22Rv1 (cell line): Measurements from ENCODE around the gene ISOC2.

Experiments used
- H3K27ac ChIP-seq: fragments of 450-650 bp; 2 replicates; pipeline ENCODE4 v1.5.1; 2017
- ZFX ChIP-seq: fragments of 450-650 bp; IDR thresholded peaks from 2 replicates; pipeline ENCODE4 v1.6.1; 2017; ENCODE audit warnings: antibody characterized with exemption, borderline replicate concordance
- TF ChIP-seq, protein P1 (sequence below): fragments of 450-650 bp; IDR thresholded peaks from 2 replicates; pipeline ENCODE4 v1.5.1; 2017; ENCODE audit warnings: mild to moderate bottlenecking

Gene ISOC2

DNA sequence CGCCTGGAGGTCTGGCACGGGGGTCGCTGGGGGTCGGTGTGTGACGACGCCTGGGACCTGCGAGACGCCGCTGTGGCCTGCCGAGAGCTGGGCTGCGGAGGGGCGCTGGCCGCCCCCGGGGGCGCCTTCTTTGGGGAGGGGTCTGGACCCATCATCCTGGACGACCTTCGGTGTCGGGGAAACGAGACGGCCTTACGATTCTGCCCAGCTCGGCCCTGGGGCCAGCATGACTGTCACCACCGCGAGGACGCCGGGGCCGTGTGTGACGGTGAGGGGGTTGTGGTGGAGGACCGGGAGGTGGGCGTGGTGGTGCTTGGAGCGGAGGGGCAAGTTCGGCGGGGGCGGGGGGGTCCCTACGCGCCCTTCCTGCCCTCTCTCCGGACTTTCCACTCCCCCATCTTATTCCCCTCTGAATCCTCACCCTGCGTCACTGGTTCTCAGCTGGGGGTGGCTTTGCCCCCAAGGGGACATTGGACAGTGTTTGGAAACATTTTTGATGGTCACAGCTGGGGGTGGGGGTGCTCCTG is 32.3 kb upstream of the ISOC2 start:
- no peak overlapping the region for H3K27ac ChIP-seq
- no peak for TF ChIP-seq ZFX
- TF ChIP-seq, protein P1, sequence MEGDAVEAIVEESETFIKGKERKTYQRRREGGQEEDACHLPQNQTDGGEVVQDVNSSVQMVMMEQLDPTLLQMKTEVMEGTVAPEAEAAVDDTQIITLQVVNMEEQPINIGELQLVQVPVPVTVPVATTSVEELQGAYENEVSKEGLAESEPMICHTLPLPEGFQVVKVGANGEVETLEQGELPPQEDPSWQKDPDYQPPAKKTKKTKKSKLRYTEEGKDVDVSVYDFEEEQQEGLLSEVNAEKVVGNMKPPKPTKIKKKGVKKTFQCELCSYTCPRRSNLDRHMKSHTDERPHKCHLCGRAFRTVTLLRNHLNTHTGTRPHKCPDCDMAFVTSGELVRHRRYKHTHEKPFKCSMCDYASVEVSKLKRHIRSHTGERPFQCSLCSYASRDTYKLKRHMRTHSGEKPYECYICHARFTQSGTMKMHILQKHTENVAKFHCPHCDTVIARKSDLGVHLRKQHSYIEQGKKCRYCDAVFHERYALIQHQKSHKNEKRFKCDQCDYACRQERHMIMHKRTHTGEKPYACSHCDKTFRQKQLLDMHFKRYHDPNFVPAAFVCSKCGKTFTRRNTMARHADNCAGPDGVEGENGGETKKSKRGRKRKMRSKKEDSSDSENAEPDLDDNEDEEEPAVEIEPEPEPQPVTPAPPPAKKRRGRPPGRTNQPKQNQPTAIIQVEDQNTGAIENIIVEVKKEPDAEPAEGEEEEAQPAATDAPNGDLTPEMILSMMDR: no peak

DNA sequence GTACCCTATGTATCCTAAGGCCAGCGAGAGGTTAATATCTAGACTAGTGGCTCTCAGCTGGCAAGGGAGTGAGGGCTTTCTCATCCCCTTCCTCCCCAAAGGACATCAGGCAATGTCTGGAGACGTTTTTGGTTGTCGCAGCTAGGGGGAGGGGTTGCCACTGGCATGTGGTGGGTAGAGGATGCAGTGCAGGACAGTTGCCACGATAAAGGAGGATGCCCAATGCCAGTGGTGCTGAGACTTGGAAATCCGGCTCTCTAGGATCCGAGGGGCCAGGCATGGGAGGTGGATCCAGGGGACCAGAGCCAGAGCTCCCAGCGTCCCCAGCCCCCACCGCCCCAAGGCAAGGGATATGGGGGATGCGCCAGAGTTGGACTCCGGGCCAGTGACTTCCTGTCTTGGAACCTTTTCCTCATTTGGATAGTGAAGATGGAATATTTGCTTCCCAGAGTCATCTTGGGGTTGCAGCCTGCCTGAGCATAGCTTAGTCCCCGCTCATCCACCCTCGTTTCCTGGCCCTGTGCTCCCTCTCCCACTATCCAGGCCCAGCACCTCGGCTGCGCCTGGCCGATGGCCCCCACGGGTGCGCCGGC is 31.7 kb upstream of the ISOC2 start:
- H3K27ac ChIP-seq: no peak overlapping the region
- TF ChIP-seq, protein P1: no peak
- no peak for TF ChIP-seq ZFX

DNA sequence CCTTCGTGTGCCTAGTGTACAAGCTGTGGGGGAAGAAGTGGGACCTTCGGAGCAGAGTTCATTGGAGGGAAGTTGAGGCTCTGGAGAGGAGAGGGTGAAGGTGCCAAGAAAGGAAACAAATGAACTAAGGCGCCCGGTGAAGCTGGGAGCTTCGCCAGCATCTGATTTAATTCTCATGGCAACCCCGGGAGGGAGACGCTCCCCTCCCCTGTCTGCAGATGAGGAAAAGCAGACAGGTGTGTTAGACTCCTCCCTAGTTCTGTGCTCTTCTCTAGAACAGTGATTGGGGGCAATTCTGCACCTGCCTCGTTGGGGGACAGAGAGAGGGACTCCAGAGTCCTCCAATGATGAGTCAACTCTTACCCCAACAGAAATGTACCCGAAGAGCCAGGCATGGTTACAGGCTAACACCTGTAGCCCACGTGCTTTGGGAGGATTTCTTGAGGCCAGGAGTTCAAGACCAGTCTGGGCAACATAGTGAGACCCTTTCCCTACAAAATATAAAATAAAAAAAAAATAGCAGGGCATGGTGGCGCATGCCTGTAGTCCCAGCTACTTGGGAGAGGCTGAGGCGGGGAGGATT is 31.0 kb upstream of the ISOC2 start:
- no peak overlapping the region for H3K27ac ChIP-seq
- TF ChIP-seq ZFX: no peak
- TF ChIP-seq, protein P1: no peak

DNA sequence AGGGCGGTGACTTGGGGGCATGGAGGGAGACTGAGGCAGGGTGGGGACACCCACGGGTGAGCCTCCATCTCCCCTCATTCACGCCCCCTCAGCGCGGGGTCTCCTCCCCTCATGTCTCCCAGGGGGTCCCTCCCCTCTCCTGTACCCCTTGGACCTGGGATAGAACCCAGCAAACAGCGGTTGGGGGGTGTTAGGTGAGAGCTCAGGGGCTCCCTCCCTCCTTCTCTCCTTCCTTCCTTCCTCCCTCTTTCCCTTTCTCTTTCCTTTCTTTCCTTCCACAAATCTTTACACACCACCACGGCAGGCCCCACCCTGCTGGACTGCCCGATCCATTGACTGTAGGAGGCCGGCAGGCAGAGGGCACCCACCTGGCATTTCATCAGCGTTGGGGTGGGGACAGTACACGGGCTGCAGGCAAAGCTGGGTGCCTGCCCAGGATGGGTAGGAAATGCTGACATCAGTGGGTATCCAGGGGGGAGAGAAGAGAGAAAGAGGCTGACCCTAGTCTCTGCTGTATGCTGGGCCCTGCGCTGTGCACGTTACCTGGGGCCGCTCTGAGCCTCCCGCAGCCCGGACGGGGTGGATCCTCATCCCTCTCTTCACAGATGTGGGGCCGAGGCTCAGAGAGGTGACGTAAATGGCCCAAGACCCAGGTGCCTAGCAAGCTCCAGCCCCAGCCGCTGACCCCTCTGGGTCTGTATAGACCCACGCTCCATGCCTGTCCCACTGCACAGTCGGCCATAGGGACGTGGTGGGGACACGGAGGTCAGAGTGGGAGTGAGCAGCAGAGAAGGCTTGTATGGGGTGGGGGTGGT is 30.3 kb upstream of the ISOC2 start:
- H3K27ac ChIP-seq: peak overlapping the region; percentile 54
- TF ChIP-seq ZFX: no peak
- TF ChIP-seq, protein P1: no peak

DNA sequence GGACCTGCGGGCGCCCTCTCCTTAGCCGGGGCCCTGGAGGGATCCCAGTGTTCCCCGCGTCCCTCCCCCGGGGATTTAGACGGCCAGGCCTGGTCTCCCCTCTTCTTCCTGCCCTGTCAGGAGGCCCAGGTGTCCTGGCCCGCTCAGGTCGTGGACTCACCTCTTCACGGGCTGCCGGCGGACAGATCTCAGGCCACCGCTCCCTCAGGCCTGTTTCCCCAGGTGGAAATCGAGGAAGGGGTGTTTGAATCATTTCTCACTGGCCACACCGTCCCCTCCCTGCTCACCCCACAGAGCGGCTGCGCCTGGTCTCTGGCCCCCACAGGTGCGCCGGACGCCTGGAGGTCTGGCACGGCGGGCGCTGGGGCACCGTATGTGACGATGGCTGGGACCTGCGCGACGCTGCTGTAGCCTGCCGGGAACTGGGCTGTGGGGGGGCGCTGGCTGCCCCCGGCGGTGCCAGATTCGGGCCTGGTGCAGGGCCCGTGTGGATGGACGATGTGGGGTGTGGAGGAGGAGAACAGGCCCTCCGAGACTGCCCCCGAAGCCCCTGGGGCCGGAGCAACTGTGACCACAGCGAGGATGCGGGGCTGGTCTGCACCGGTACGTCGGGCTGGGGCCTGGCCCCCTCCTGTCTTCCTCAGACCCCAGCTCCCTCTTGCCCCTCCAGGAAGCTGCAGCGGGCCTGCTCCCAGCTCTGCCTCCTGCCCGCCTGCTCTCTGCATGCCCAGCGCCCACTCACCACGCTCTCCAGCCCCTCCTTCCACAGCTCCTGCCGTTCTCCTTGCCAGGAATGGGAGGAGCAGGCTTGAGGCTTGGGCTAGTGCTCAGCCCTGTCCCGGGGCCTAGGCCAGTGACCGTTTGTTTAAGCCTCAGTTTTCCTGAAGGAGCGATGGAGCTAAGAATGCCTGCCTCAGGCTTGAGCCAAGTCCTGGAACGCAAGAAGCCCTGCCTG is 29.3 kb upstream of the ISOC2 start:
- peak overlapping the region; percentile 54 for H3K27ac ChIP-seq
- TF ChIP-seq, protein P1: no peak
- no peak for TF ChIP-seq ZFX

DNA sequence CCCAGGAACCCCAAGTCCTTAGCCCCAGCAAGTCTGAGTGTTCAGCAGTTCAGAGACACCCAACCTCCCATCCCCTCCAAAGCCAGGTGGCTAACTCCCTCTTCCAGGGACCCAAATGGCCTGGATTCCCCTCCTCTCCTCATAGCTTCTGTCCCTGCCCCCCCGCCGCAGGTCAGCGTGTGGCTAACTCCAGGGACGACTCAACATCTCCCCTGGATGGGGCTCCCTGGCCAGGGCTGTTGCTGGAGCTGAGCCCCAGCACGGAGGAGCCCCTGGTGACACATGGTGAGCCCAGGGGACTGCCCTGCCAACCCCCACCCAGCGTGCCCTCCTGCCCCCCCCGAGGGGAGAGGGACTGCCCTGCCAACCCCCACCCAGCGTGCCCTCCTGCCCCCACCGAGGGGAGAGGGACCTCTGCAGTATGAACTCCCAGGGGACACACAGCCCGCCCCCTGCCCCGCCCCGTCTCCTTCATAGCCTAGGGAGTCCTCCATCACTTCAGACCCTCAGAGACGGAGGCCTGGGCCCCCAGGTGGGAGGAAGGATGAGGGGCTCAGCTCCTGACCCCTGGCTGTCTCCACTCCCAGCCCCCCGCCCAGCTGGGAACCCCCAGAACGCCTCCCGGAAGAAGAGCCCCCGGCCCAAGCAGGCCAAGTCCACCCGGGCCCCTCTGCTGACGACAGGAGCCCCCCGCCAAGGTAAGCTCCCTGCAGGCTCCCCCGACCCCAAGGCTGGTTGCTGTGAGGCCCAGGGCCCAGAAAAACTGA is 28.5 kb upstream of the ISOC2 start:
- peak overlapping the region; percentile 54 for H3K27ac ChIP-seq
- no peak for TF ChIP-seq ZFX
- TF ChIP-seq, protein P1: no peak
